ENCODE data around the gene UTS2B. TPM values are rescaled to one million over a fixed set of nuclear protein-coding genes. Genes with fewer than 3 reads are reported as not detected.

UTS2B gene
- 0.22 and 0.25 TPM in 2 replicates for total RNA-seq (2012; rRNA removed)

- Histone ChIP-seq H3K4me2 (ENCODE audit: low read length) (peak within 1 kb of the TSS; percentile 83), H3K4me1 (ENCODE audit: control insufficient read depth, insufficient read depth, low read length) (peaks cover 35% of the 10 kb centered on the region), H3K4me3 (ENCODE audit: low read length) (peak within 1 kb of the TSS; percentile 93), H3K9me3 (replicated peaks; ENCODE audit: low read length) (no peaks in the 10 kb centered on the region), H3K36me3 (ENCODE audit: insufficient read depth, low read length) (no peaks in the 10 kb centered on the region), H3K27me3 (ENCODE audit: control insufficient read depth, insufficient read depth, low read length) (no peaks in the 10 kb centered on the region), H3K9ac (ENCODE audit: low read depth, low read length) (peak within 1 kb of the TSS; percentile 98)
Measured at GRCh38 chr3:191329654-191330529, at the start of gene UTS2B. Gene UTS2B, minus strand, starts transcription at chr3:191330526. Its CDS starts 48,337 bp downstream, at chr3:191282189.

GRCh38 chr3:191380001-191380400 is 49.7 kb upstream of the UTS2B start:
- H3K4me3 ChIP-seq (ENCODE audit: low read length), result no peak overlapping the region
- no peaks in the 10 kb centered on the region for H3K9me3 ChIP-seq (replicated peaks; ENCODE audit: low read length)
- no peak overlapping the region for H3K4me2 ChIP-seq (ENCODE audit: low read length)
- peaks cover 46% of the 10 kb centered on the region for H3K36me3 ChIP-seq (ENCODE audit: insufficient read depth, low read length)
- H3K9ac ChIP-seq (ENCODE audit: low read depth, low read length), result no peak overlapping the region
- H3K4me1 ChIP-seq (ENCODE audit: control insufficient read depth, insufficient read depth, low read length), result peaks cover 45% of the 10 kb centered on the region
- H3K27me3 ChIP-seq (ENCODE audit: control insufficient read depth, insufficient read depth, low read length), result no peaks in the 10 kb centered on the region

- Histone ChIP-seq H3K4me3 (ENCODE audit: low read length) (no peak overlapping the region), H3K36me3 (ENCODE audit: insufficient read depth, low read length) (peaks cover 47% of the 10 kb centered on the region), H3K9me3 (replicated peaks; ENCODE audit: low read length) (no peaks in the 10 kb centered on the region), H3K4me2 (ENCODE audit: low read length) (no peak overlapping the region), H3K27me3 (ENCODE audit: control insufficient read depth, insufficient read depth, low read length) (no peaks in the 10 kb centered on the region), H3K9ac (ENCODE audit: low read depth, low read length) (no peak overlapping the region), H3K4me1 (ENCODE audit: control insufficient read depth, insufficient read depth, low read length) (peaks cover 49% of the 10 kb centered on the region)
Measured at GRCh38 chr3:191379446-191379845, 49.1 kb upstream of the UTS2B start.

- no peaks in the 10 kb centered on the region for H3K27me3 ChIP-seq (ENCODE audit: control insufficient read depth, insufficient read depth, low read length)
- no peak overlapping the region for H3K4me3 ChIP-seq (ENCODE audit: low read length)
- peaks cover 61% of the 10 kb centered on the region for H3K4me1 ChIP-seq (ENCODE audit: control insufficient read depth, insufficient read depth, low read length)
- H3K36me3 ChIP-seq (ENCODE audit: insufficient read depth, low read length), result peaks cover 47% of the 10 kb centered on the region
- peak overlapping the region; percentile 65 for H3K9ac ChIP-seq (ENCODE audit: low read depth, low read length)
- H3K4me2 ChIP-seq (ENCODE audit: low read length), result peak overlapping the region; percentile 14
- H3K9me3 ChIP-seq (replicated peaks; ENCODE audit: low read length), result no peaks in the 10 kb centered on the region
Measured at GRCh38 chr3:191378142-191378812, 48.0 kb upstream of the UTS2B start.

GRCh38 chr3:191376516-191377141 is 46.3 kb upstream of the UTS2B start:
- H3K9ac ChIP-seq (ENCODE audit: low read depth, low read length), result peak overlapping the region; percentile 65

GRCh38 chr3:191373327-191373726 is 43.0 kb upstream of the UTS2B start:
- Histone ChIP-seq H3K4me2 (ENCODE audit: low read length) (peak overlapping the region; percentile 20), H3K4me1 (ENCODE audit: control insufficient read depth, insufficient read depth, low read length) (peaks cover 52% of the 10 kb centered on the region), H3K27me3 (ENCODE audit: control insufficient read depth, insufficient read depth, low read length) (no peaks in the 10 kb centered on the region), H3K9ac (ENCODE audit: low read depth, low read length) (no peak overlapping the region), H3K4me3 (ENCODE audit: low read length) (no peak overlapping the region), H3K36me3 (ENCODE audit: insufficient read depth, low read length) (peaks cover 32% of the 10 kb centered on the region), H3K9me3 (replicated peaks; ENCODE audit: low read length) (no peaks in the 10 kb centered on the region)

More at GRCh38 chr3:191376516-191377141, 46.3 kb upstream of the UTS2B start:
- peaks cover 59% of the 10 kb centered on the region for H3K4me1 ChIP-seq (ENCODE audit: control insufficient read depth, insufficient read depth, low read length)
- H3K4me3 ChIP-seq (ENCODE audit: low read length), result peak overlapping the region; percentile 54
- no peaks in the 10 kb centered on the region for H3K9me3 ChIP-seq (replicated peaks; ENCODE audit: low read length)
- peak overlapping the region; percentile 78 for H3K4me2 ChIP-seq (ENCODE audit: low read length)
- H3K36me3 ChIP-seq (ENCODE audit: insufficient read depth, low read length), result peaks cover 36% of the 10 kb centered on the region
- H3K27me3 ChIP-seq (ENCODE audit: control insufficient read depth, insufficient read depth, low read length), result no peaks in the 10 kb centered on the region

- Histone ChIP-seq H3K36me3 (ENCODE audit: insufficient read depth, low read length) (peaks cover 39% of the 10 kb centered on the region), H3K9ac (ENCODE audit: low read depth, low read length) (no peak overlapping the region)
Measured at GRCh38 chr3:191372122-191372521, 41.8 kb upstream of the UTS2B start.

GRCh38 chr3:191369616-191370010 is 39.3 kb upstream of the UTS2B start:
- Histone ChIP-seq H3K4me2 (ENCODE audit: low read length) (no peak overlapping the region), H3K9me3 (replicated peaks; ENCODE audit: low read length) (no peaks in the 10 kb centered on the region), H3K27me3 (ENCODE audit: control insufficient read depth, insufficient read depth, low read length) (no peaks in the 10 kb centered on the region), H3K4me1 (ENCODE audit: control insufficient read depth, insufficient read depth, low read length) (peaks cover 24% of the 10 kb centered on the region), H3K4me3 (ENCODE audit: low read length) (no peak overlapping the region), H3K9ac (ENCODE audit: low read depth, low read length) (no peak overlapping the region), H3K36me3 (ENCODE audit: insufficient read depth, low read length) (peaks cover 43% of the 10 kb centered on the region)

More at GRCh38 chr3:191372122-191372521, 41.8 kb upstream of the UTS2B start:
- Histone ChIP-seq H3K4me3 (ENCODE audit: low read length) (no peak overlapping the region), H3K27me3 (ENCODE audit: control insufficient read depth, insufficient read depth, low read length) (no peaks in the 10 kb centered on the region), H3K9me3 (replicated peaks; ENCODE audit: low read length) (no peaks in the 10 kb centered on the region), H3K4me2 (ENCODE audit: low read length) (no peak overlapping the region), H3K4me1 (ENCODE audit: control insufficient read depth, insufficient read depth, low read length) (peaks cover 40% of the 10 kb centered on the region)

GRCh38 chr3:191368755-191369615 is 38.7 kb upstream of the UTS2B start:
- no peak overlapping the region for H3K4me3 ChIP-seq (ENCODE audit: low read length)
- no peaks in the 10 kb centered on the region for H3K27me3 ChIP-seq (ENCODE audit: control insufficient read depth, insufficient read depth, low read length)
- H3K36me3 ChIP-seq (ENCODE audit: insufficient read depth, low read length), result peaks cover 48% of the 10 kb centered on the region
- H3K9ac ChIP-seq (ENCODE audit: low read depth, low read length), result no peak overlapping the region
- H3K9me3 ChIP-seq (replicated peaks; ENCODE audit: low read length), result no peaks in the 10 kb centered on the region
- H3K4me1 ChIP-seq (ENCODE audit: control insufficient read depth, insufficient read depth, low read length), result peaks cover 18% of the 10 kb centered on the region
- H3K4me2 ChIP-seq (ENCODE audit: low read length), result no peak overlapping the region

GRCh38 chr3:191366675-191367074 is 36.3 kb upstream of the UTS2B start:
- H3K9ac ChIP-seq (ENCODE audit: low read depth, low read length), result no peak overlapping the region
- no peak overlapping the region for H3K4me2 ChIP-seq (ENCODE audit: low read length)
- H3K9me3 ChIP-seq (replicated peaks; ENCODE audit: low read length), result no peaks in the 10 kb centered on the region
- no peak overlapping the region for H3K4me3 ChIP-seq (ENCODE audit: low read length)
- peaks cover 3% of the 10 kb centered on the region for H3K4me1 ChIP-seq (ENCODE audit: control insufficient read depth, insufficient read depth, low read length)
- H3K27me3 ChIP-seq (ENCODE audit: control insufficient read depth, insufficient read depth, low read length), result no peaks in the 10 kb centered on the region
- H3K36me3 ChIP-seq (ENCODE audit: insufficient read depth, low read length), result peaks cover 65% of the 10 kb centered on the region

Measured in skeletal muscle satellite cell (primary cell).